Vagina (tissue), 2 donors: ENCODE measurements around the gene GALM. TPM values are rescaled to one million over a fixed set of nuclear protein-coding genes. Genes with fewer than 3 reads are reported as not detected.
"Not testable (repeated sequence)": the region's sequence is repeated elsewhere in the genome, so short reads cannot be mapped to it uniquely, and the experiment has no call there.

Experiments
- DNase-seq, 2 donors: peaks; one replicate each; pipeline ENCODE4 v3.0.0-alpha.2; 2017; ENCODE audit errors: extremely low spot score in 2 of 2
- H3K27ac ChIP-seq: fragments of 200-600 bp; sonication (generic); one replicate; pipeline ENCODE4 v1.5.1; 2019
- H3K27me3 ChIP-seq: fragments of 200-600 bp; sonication (generic); one replicate; pipeline ENCODE4 v1.5.1; 2019
- H3K36me3 ChIP-seq, 2 donors: fragments of 200-600 bp; sonication (generic); one replicate each; pipeline ENCODE4 v1.5.1; 2017 to 2019
- H3K4me1 ChIP-seq: fragments of 200-600 bp; sonication (generic); one replicate; pipeline ENCODE4 v1.5.1; 2019
- H3K4me3 ChIP-seq, 2 donors: fragments of 200-600 bp; sonication (generic); 1 replicate in 1 of 2; 2 replicates in 1 of 2; pipeline ENCODE4 v1.5.1; 2016 to 2019
- H3K9me3 ChIP-seq: fragments of 200-600 bp; sonication (generic); one replicate; pipeline ENCODE4 v1.5.1; 2019
- CTCF ChIP-seq, 3 experiments: fragments of 450-650 bp in 2 of 3; fragments of 200-600 bp in 1 of 3; sonication (generic) in 1 of 3; IDR thresholded peaks; one replicate each; pipeline ENCODE4 v1.5.1; 2017 to 2019; ENCODE audit warnings: antibody characterized with exemption in 3 of 3, mild to moderate bottlenecking in 2 of 3, moderate library complexity in 2 of 3
- POLR2A ChIP-seq, 2 donors: fragments of 450-650 bp; IDR thresholded peaks; one replicate each; pipeline ENCODE4 v1.6.1; 2017; ENCODE audit warnings: antibody characterized with exemption in 2 of 2, mild to moderate bottlenecking in 2 of 2, moderate library complexity in 2 of 2
- POLR2AphosphoS5 ChIP-seq, 2 donors: sonication (generic); formaldehyde crosslinking; IDR thresholded peaks; one replicate each; pipeline ENCODE4 v1.9.0; 2017; ENCODE audit warnings: antibody characterized with exemption in 2 of 2, mild to moderate bottlenecking in 2 of 2, low read depth in 1 of 2; ENCODE audit not compliant: insufficient read depth in 1 of 2
- intact Hi-C: fragments of 100-400 bp; cut with DNase I; formaldehyde crosslinking; loops from one replicate; pipeline ENCODE4 v1.15.1; 2023
- total RNA-seq: library from RNA; depleted of rRNA; stranded (reverse); fragments of >200 nt; gene quantifications from one replicate; pipeline ENCODE4 v1.2.3, GENCODE V29; 2016

Gene GALM
- total RNA-seq, 1 donor from 2014 or later: 16.9 TPM

DNA sequence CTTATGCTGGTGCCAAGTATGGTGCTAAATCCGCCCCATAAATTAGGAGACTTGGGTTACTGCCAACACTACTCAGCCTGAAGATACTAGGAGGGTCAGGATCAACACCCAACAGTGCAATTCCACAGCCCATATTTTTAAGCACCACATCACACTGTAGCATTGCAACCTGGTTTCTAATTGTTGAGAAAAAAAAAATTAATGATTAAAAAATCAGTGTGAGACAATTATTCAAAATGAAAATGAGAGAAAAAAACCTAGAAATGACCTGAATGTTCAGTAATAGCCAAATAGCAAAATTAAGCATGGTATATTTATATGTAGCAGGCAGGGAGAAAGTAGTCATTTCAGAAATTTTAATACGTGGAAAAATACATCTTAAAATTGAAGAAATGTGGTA, 33.9 kb upstream of the GALM start:
- no peak overlapping the region for H3K4me3 ChIP-seq
- no peaks in the 10 kb centered on the region for H3K27me3 ChIP-seq
- H3K4me1 ChIP-seq: no peaks in the 10 kb centered on the region
- no peak for TF ChIP-seq POLR2AphosphoS5 (IDR thresholded peaks at IDR 0.05; ENCODE audit: insufficient read depth in 1 of 2, low read depth in 1 of 2)
- intact Hi-C loops: no loop called here
- H3K36me3 ChIP-seq: no peaks in the 10 kb centered on the region
- no peak for DNase-seq
- H3K9me3 ChIP-seq: no peaks in the 10 kb centered on the region
- no peak overlapping the region for H3K27ac ChIP-seq

- no peaks in the 10 kb centered on the region for H3K27me3 ChIP-seq
- intact Hi-C loops: no loop called here
- H3K4me1 ChIP-seq: no peaks in the 10 kb centered on the region
- TF ChIP-seq POLR2AphosphoS5 (IDR thresholded peaks at IDR 0.05; ENCODE audit: insufficient read depth in 1 of 2, low read depth in 1 of 2) (no peak), CTCF (IDR thresholded peaks at IDR 0.05) (no peak), POLR2A (IDR thresholded peaks at IDR 0.05) (no peak)
- DNase-seq: no peak
- H3K27ac ChIP-seq: no peak overlapping the region
- no peak overlapping the region for H3K4me3 ChIP-seq
- H3K9me3 ChIP-seq: no peaks in the 10 kb centered on the region
- no peaks in the 10 kb centered on the region for H3K36me3 ChIP-seq
Observed at GRCh38 chr2:38632980-38633379, 32.9 kb upstream of the GALM start.

DNA sequence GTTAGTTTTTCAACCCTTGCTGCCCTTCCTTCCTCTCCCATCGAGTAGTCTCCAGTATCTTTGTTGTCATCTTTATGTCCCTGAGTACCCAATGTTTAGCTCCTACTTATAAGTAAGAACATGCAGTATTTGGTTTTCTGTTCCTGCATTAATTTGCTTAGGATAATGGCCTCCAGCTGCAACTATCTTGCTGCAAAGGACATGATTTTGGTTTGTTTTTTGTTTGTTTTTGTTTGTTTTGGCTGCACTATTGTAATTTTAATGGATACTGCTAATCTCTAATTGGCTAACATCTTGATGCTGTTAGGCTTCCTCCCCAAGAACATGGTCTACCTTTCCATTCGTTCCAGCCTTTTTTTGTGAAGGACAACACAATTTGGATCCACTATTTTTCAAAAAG, 32.0 kb upstream of the GALM start:
- DNase-seq: no peak
- H3K27me3 ChIP-seq: no peaks in the 10 kb centered on the region
- intact Hi-C loops: no loop called here
- no peak overlapping the region for H3K4me3 ChIP-seq
- TF ChIP-seq POLR2A (IDR thresholded peaks at IDR 0.05) (no peak), POLR2AphosphoS5 (IDR thresholded peaks at IDR 0.05; ENCODE audit: insufficient read depth in 1 of 2, low read depth in 1 of 2) (no peak), CTCF (IDR thresholded peaks at IDR 0.05) (no peak)
- no peaks in the 10 kb centered on the region for H3K36me3 ChIP-seq
- no peaks in the 10 kb centered on the region for H3K4me1 ChIP-seq
- H3K9me3 ChIP-seq: no peaks in the 10 kb centered on the region
- H3K27ac ChIP-seq: no peak overlapping the region

DNA sequence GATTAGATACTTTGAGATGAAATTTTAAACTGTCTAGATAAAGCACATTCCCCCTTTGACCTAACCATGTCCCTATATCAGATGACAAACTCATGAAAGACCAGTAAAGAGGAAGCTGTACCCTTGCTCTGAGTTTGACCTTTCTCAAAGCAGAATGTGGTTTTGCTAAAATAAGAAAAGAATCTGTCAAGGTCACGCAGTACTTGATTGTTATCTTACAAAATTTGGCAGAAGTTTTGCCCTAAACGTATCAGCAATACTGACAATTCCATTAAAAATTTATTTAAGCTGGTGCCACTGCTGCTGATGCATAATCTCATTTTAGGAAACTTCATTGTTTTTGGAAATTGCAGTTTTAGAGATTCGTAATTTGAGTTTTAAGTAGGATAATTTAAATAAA, 31.2 kb upstream of the GALM start:
- Histone ChIP-seq H3K9me3 (no peaks in the 10 kb centered on the region), H3K4me3 (no peak overlapping the region), H3K4me1 (no peaks in the 10 kb centered on the region), H3K36me3 (no peaks in the 10 kb centered on the region), H3K27me3 (no peaks in the 10 kb centered on the region), H3K27ac (no peak overlapping the region)
- no peak for TF ChIP-seq POLR2AphosphoS5 (IDR thresholded peaks at IDR 0.05; ENCODE audit: insufficient read depth in 1 of 2, low read depth in 1 of 2)
- no peak for TF ChIP-seq CTCF (IDR thresholded peaks at IDR 0.05)
- TF ChIP-seq POLR2A (IDR thresholded peaks at IDR 0.05): no peak
- no peak for DNase-seq
- intact Hi-C loops: no loop called here

GRCh38 chr2:38635139-38635538, 30.8 kb upstream of the GALM start:
- no peak for DNase-seq
- Histone ChIP-seq H3K4me1 (no peaks in the 10 kb centered on the region), H3K9me3 (no peaks in the 10 kb centered on the region), H3K27ac (no peak overlapping the region), H3K36me3 (no peaks in the 10 kb centered on the region), H3K27me3 (no peaks in the 10 kb centered on the region), H3K4me3 (no peak overlapping the region)
- no peak for TF ChIP-seq POLR2A (IDR thresholded peaks at IDR 0.05)
- no peak for TF ChIP-seq POLR2AphosphoS5 (IDR thresholded peaks at IDR 0.05; ENCODE audit: insufficient read depth in 1 of 2, low read depth in 1 of 2)
- no peak for TF ChIP-seq CTCF (IDR thresholded peaks at IDR 0.05)
- intact Hi-C loops: no loop called here

DNA sequence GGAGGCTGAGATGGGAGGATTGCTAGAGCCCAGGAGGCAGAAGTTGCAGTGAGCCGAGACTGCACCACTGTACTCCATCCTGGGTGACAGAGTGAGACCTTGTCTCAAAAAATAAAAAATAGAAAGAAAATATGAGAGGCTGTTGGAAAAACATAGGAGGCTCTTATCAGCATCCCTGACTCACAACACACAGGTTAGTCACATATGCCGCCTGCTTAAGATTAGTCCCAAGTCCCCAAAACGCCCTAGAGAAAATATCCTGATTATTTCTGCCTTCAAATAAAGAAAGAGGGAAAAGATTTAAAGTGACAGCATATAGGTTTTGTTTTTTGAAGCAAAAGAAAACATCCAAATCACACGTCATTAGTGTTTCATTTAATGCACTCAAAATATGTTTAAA, 29.8 kb upstream of the GALM start:
- no peaks in the 10 kb centered on the region for H3K4me1 ChIP-seq
- H3K27me3 ChIP-seq: no peaks in the 10 kb centered on the region
- no peaks in the 10 kb centered on the region for H3K36me3 ChIP-seq
- no peak overlapping the region for H3K27ac ChIP-seq
- H3K4me3 ChIP-seq: no peak overlapping the region
- no peak for DNase-seq
- intact Hi-C loops: no loop called here
- H3K9me3 ChIP-seq: no peaks in the 10 kb centered on the region
- TF ChIP-seq POLR2AphosphoS5 (IDR thresholded peaks at IDR 0.05; ENCODE audit: insufficient read depth in 1 of 2, low read depth in 1 of 2) (no peak), POLR2A (IDR thresholded peaks at IDR 0.05) (no peak), CTCF (IDR thresholded peaks at IDR 0.05) (no peak)

- H3K27me3 ChIP-seq, H3K36me3 ChIP-seq, intact Hi-C loops, H3K27ac ChIP-seq, H3K4me3 ChIP-seq, H3K9me3 ChIP-seq, H3K4me1 ChIP-seq, DNase-seq: not testable (repeated sequence)
Observed at GRCh38 chr2:38642373-38643017, 23.4 kb upstream of the GALM start.
